GM12873 (cell line): ENCODE measurements around the gene CAND2.

Experiments
- TF ChIP-seq, protein P1 (sequence below): IDR thresholded peaks from 2 replicates; pipeline ENCODE4 v1.5.1; 2012; ENCODE audit warnings: low read depth, mild to moderate bottlenecking, moderate library complexity, low read length, control low read depth; ENCODE audit not compliant: insufficient read depth; ENCODE audit errors: missing control alignments

CAND2 gene

DNA sequence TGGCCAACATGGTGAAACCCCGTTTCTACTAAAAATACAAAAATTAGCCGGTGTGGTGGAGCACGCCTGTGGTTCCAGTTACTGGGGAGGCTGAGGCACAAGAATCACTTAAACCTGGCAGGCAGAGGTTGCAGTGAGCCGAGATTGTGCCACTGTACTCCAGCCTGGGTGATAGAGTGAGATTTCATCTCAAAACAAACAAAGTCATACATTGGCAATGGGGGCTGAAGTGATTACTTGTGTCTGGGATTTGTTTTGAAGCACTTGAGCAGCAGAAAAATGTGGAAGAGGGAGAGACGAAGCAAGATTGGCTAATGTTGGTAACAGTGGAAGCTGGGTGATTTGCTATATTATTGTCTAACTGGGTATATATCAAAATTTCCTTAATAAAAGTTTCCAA lies 24.0 kb upstream of the CAND2 start:
- TF ChIP-seq, protein P1, sequence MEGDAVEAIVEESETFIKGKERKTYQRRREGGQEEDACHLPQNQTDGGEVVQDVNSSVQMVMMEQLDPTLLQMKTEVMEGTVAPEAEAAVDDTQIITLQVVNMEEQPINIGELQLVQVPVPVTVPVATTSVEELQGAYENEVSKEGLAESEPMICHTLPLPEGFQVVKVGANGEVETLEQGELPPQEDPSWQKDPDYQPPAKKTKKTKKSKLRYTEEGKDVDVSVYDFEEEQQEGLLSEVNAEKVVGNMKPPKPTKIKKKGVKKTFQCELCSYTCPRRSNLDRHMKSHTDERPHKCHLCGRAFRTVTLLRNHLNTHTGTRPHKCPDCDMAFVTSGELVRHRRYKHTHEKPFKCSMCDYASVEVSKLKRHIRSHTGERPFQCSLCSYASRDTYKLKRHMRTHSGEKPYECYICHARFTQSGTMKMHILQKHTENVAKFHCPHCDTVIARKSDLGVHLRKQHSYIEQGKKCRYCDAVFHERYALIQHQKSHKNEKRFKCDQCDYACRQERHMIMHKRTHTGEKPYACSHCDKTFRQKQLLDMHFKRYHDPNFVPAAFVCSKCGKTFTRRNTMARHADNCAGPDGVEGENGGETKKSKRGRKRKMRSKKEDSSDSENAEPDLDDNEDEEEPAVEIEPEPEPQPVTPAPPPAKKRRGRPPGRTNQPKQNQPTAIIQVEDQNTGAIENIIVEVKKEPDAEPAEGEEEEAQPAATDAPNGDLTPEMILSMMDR, result no peak

DNA sequence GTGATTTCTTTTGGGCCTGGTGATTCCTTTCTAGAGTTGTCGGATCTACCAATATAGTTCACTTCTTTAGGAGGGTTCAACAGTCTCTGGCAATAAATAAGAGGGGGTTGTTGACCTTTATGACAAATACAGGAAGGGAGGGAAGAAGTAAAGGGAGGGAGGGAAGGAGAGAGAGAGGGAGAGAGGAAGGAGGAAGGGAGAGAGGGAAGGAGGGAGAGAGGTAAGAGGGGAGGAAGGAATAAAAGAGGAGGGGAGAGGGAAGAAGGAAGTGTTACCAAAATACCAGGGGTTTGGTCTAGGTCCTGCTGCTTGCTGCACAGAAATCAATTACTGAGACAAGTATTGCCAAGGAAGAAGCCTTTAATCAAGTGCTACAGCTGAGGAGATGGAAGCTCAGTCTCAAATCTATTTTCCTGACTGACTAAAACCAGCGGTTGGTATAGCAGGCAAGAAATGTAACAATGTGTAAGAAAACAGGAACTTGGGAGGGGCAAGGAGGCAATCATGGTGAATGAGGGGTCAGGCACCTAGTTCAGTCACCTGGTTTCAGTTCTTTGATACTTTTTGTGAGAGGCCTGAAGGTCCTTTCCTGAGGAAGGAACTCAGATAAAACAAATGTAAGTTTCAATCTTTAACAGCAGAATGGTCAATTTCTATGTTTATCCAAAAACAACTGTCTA lies 23.3 kb upstream of the CAND2 start:
- TF ChIP-seq, protein P1, result no peak

DNA sequence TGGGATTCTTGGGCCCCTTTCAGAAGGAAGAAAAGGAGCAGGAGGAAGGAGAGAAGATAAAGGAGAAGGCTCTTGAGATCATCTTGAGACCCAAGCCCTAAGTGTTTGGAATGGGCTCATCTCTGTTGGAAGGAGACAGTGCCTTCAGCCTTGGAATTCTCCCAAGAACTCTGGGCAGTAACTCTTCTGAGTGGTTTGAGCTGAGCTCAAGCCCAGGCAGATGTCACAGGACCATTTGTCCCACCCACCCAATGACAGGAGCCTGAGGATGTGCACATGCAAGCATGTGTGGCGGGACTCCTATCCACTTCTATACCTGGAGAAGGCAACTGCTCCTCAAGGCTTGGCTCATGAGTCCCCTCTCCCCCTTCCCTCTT lies 22.8 kb upstream of the CAND2 start:
- TF ChIP-seq, protein P1, result no peak

DNA sequence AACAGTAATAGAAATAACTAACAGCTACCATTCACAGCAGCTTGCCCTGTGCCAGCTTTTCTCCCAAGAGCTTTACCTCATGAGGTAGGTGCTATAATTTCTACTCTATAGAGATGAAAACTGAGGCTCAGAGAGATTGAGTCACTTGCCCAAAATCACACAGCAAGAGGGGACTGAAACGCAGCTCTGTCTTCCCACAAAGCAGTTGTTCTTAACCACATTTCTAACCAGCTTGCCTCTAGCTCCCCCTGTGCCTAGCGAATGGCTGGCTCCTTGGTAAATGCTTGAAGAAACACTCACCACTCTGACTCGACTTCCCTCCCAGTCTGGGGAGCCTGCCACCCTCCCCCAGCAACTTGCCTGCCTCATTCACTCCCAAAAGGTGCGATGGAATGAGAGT lies 21.9 kb upstream of the CAND2 start:
- TF ChIP-seq, protein P1, result peak; percentile 1

DNA sequence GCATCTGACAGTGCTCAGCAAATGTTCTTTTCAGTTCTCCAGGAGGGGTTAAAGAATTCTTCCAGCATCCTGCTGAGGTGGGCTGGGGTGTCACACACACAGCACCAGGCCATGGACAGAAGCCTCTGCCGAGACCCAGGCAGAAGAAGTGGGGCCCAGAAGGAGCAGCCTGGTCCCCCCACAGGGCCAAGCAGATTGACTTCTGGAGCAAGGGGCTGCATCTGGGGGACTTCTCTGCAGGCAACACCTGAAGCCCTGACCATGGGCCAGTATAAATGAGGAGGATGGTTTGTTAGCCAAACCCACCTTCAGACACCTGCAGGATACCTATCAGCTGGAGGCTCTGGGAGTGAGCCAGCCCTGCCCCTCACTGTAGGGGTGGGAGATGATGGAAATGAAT lies 21.3 kb upstream of the CAND2 start:
- TF ChIP-seq, protein P1, result no peak

DNA sequence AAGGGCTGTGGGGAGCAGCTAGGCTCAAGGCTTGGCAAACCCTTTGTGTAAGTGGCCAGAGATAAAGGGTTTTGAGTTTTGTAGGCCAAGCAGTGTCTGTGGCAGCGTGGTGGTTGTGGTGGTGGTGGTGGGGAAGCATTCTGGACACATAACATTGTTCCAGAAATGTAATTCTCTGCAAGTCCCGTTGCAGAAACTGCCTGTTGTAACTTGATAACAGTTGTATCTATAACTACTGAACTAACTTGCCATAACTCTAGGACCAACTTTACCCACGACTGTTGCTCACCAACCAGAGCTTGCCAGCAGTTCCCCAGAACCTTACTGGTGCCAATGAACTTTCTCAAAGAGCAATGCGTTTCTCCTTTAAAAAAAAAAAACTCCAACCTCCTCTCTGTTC lies 19.3 kb upstream of the CAND2 start:
- TF ChIP-seq, protein P1, result no peak

DNA sequence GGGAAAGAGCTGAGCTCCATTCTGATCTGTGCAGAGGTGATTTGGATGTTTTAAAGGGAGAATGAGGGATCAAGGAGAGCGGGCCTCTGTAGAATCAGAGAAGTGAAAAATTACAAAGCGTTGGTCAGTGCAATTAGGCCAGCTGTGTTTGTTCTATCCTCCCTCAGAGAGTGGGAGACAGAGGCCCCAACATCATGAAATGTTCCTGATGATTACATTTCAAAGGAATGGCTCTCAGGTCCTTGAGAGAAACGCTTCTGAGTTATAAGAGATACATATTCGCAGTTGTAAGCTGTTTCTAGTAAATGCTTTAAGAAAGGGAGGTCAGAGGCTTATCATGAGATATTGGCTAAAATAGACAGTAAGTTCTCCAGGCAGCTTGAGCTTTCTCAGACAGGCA lies 15.7 kb upstream of the CAND2 start:
- TF ChIP-seq, protein P1, result no peak
